Pons (tissue), 1 donor: ENCODE results near the gene PCSK2.

Source experiments
- DNase-seq: peaks from one replicate; pipeline ENCODE4 v3.0.0-alpha.2; 2016; ENCODE audit warnings: low spot score

PCSK2 gene

DNA sequence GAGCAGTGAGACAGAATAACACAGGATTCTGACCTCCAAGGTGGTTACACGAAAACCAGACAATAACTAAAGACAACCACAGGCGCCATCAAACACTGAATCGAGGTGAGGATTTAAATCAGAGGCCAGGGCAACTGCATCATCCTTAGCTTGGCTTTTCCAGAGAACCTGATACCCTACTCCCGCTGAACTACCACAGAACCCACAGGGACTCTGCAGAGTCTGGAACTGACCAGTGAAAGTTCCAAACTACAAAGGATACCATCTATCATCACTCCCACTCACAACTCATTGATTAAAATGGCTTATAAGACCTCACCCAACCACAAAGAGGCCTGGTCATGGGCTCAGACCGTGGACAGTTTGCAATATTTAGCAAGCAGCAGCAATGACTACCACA is 219.3 kb downstream of the PCSK2 start:
- no peak for DNase-seq

DNA sequence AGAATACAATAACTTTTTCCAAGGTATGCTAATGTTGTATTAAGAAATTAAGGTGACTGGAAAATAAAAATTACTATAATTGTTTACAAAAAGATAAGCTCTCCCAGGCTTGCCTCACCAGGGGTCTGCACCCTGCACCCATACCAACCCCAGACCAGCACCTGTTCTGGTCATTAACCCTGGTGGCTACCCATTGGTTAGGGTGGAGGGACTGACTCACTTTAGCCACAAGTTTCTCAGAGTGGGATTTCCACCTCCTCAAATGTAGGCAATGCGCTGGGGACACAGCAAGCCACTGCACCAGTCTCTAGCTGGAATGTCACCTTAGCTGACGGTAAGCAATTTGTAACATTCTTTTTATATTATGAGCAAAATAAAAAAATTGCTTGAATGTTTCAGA is 221.2 kb downstream of the PCSK2 start:
- no peak for DNase-seq

GRCh38 chr20:17449031-17449430 is 222.2 kb downstream of the PCSK2 start:
- DNase-seq, result no peak

DNA sequence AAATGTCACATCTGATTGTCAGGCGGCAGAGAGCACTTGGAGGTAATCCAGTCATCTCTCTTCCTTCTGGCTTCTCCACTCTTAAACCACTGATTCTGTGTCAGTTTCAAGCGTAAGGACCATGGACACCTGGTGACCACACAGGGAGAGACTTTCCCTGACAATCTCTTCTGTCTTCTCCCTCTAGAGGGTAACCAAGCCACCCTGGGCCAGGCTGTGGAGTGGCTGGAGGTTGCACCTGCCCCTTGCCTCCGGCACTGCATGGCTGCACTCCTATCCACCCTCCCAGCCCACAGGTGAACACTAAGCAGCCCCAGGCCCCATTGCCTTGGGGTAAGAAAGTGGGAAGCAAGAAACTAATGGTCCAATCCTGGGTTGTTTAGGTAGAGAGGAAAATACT is 225.6 kb downstream of the PCSK2 start:
- DNase-seq, result no peak

- no peak for DNase-seq
These were observed 226.8 kb downstream of the PCSK2 start for GRCh38 chr20:17453592-17453991.

- DNase-seq, result no peak
These were observed 229.4 kb downstream of the PCSK2 start for GRCh38 chr20:17456279-17456678.

DNA sequence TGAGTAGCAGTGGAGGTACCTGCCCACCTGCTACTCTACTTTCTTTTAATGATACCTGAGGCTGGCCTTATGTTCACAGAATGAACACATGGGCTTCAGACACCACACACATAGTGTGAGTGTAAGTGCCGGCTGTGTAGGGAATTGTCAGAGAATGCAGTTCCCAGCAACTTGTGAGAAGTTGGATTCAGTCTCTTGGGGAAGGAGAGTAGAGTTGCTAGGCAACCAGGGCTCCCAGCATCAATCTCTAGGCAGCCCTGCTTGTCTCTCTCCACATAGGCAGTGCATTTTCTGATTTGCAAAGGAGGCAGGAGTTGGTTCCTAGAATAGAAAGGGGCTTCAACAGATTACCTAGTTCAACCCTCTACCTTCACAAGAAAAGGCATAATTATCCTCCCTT is 230.2 kb downstream of the PCSK2 start:
- DNase-seq, result no peak

DNA sequence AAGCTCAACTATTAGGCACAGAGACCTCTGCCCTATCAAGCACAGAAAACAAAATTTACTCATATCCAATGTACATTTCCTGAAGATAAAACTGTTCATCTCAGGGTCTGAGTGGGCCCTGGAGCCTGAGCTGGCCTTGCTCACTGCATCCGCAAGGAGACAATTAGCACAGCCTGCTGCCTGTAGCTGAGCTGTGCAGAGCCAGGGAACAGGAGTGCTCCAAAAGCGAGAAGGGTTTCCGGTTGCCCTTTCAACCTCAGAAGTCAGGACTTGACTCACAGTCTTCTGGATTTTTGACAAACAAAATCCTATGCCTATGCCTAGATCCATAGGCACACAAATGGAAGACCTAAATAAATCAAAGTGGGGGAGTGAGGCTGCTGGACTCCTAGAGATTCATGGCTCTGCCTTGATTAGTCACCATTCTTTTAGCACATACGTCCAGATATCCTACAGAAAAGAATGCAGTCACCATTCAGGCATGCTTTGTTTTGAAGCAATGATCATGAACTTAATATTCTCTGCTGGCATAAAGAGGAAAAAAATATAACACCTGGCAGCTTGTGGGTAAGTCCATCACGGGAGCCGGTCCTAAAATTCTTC is 230.8 kb downstream of the PCSK2 start:
- no peak for DNase-seq

GRCh38 chr20:17460119-17460518 is 233.3 kb downstream of the PCSK2 start:
- DNase-seq, result no peak

DNA sequence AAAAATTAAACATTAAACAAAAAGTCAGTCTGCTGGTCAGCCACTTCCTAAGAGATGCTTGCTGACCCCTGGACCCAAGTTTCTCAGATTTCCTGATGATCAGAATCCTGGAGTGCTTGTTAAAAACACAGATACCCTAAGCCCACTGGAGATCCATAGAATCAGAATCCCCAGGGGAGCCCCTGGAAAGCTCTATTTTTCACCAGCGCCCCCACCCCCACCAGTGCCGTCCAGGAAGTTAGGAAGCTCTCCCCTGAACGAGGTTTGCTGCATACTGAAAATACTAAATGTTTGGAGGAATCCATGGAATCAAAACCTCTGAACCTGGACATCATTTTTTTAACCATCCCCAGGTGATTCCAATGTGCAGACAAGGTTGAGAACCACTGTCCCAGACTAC is 235.1 kb downstream of the PCSK2 start:
- no peak for DNase-seq

- no peak for DNase-seq
These were observed 236.9 kb downstream of the PCSK2 start for GRCh38 chr20:17463711-17464110.

DNA sequence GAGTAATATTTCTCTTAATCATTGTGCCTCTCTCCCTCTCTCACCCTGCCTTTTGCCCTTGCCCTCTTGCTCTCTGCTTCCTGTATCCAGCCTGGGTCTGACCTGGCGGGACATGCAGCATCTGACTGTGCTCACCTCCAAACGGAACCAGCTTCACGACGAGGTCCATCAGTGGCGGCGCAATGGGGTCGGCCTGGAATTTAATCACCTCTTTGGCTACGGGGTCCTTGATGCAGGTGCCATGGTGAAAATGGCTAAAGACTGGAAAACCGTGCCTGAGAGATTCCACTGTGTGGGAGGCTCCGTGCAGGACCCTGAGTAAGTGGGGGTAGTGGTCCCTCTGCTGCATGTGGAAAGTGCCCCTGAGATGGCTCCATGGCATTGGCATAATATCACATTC is 238.4 kb downstream of the PCSK2 start:
- DNase-seq, result no peak

DNA sequence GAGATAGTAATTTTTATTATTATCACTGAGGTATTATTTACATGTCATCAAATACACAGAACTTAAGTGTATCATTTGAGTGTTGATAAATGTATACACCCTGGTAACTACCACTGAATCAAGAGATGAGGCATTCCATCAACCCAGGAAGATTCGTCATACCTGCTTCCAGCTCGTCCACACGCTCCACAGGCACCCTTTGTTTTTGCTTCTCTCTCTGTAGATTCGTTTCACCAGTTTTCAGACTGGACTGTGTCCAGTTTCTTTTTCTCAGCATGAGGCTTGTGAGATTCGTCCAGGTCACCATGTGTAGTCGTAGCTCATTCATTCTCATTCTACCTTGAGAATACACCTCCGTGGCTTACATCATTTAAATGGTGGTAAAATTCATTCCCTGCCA is 239.8 kb downstream of the PCSK2 start:
- no peak for DNase-seq

DNA sequence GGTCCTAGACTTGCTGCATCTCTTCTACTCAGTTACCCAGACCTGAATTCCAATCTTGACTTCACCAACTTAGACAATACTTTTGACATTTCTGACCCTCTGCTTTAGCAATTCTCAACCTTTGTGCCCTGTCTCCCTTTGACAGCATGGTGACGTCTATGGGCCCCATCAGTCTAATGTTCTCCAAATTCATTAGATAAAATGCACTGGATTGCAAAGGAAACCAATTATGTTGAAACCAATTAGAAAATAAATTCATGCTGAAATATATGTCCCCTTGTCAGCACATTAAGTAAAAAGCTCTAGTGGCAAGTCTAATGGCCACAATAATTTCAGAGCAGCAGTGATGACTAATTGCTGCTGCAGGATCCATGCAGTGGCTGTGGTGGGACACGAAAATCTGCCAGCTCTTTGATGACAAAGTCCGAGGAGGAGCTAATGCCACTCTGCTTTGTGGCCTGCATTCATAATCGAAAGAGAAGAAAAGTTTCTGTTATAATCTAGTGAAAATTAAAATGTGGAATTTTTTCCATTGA is 240.3 kb downstream of the PCSK2 start:
- DNase-seq, result no peak

DNA sequence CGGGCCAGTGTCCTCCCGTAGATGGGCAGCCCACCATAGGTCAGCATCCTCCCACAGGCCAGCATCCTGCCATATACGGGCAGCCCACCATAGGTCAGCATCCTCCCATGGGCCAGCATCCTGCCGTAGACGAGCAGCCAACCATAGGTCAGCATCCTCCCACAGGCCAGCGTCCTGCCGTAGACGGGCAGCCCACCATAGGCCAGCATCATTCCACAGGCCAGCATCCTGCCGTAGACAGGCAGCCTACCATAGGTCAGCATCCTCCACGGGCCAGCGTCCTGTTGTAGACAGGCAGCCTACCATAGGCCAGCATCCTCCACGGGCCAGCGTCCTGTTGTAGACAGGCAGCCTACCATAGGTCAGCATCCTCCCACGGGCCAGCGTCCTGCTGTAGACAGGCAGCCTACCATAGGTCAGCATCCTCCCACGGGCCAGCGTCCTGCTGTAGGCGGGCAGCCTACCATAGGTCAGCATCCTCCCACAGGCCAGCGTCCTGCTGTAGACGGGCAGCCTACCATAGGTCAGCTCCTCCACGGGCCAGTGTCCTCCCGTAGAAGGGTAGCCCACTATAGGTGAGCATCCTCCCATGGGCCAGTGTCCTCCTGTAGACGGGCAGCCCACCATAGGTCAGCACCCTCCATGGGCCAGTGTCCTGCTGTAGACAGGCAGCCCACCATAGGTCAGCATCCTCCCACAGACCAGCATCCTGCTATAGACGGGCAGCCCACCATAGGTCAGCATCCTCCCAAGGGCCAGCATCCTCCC is 241.4 kb downstream of the PCSK2 start:
- no peak for DNase-seq

GRCh38 chr20:17469246-17470030 is 242.6 kb downstream of the PCSK2 start:
- DNase-seq, result no peak

DNA sequence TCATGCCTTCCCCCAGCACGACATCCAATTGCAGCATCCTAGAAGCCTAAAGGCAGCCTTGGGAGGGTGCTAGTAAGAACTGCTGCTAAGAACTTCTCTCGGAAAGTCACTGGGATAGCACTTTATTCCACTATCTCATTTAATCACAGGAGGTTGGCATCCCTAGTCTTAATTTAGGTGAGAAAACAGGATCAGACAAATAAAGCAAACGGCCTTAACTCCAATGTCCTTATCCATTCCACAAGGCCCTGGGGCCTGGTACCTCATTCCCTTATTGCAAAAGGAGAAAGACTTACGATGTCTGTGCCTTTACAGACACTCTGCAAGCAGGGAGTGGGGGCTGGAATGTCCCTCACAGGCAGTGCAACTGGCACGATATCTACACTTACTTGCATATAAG is 243.7 kb downstream of the PCSK2 start:
- DNase-seq, result no peak

DNA sequence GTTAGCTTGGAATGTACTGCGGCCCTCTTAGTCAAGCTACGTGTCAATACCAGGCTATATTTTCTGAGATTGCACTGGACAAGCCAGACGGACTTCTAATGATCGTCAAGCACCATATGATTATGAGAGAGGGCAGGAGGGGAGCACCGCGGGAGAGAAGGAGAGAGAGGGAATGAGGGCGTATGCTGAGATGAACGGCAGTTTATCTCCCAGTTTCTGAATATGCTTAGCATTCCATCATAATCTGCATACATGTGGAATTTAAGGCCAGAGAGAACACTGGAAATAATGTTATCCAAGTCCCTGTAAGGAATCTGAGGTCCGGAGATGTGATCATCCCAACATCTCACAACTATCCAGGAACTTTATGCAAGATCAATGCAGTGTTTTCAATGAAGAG is 244.1 kb downstream of the PCSK2 start:
- no peak for DNase-seq

DNA sequence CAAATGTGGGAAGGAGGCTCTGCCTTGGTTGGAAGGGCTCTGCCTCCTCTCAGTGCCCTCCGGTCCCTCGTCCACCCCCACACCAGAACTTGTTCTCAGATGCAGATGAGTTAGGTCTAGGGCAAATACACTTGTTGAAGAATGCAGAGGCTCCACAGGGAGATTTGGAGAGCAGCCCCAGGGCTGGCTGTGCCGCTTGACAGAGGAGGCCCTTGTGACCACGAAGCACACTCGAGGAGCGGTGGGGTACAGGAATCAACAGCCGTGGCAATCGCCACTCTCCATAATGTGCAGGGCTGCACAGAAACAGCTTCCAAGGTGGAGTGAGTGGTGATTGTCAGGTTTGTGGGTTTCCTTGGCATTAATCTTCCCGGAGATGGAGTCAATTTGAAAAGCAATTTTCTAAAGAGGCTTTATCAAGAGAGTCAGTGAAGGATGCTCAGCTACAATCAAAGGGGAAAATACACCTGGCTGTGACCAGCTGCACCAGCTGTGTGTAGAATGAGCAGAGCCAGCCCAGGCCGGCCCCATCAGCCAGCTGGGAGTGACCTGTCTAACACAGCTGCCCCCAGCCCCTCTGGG is 244.9 kb downstream of the PCSK2 start:
- no peak for DNase-seq

DNA sequence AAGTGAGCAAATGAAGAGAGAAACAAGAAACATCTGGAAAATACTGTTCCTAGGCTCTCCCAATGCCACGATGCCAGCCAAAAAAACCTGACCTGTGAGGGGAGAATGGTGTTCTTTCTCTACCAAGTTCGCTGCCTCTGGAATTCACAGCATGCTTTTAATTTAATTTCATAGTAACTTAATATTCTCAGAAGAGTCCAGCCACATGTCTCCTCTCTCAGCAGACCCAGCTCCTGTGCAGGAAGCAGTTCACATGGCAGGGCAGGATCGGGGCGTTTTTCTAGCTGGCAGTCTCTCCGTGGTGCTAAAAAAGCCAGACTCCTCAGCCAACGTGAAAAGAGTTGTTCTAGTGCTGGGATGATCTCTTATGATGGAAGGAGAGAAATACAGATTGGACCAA is 246.8 kb downstream of the PCSK2 start:
- DNase-seq, result no peak

- DNase-seq, result no peak
These were observed 252.3 kb downstream of the PCSK2 start for GRCh38 chr20:17479063-17479657.

GRCh38 chr20:17480696-17481095 is 253.9 kb downstream of the PCSK2 start:
- DNase-seq, result no peak
